Neural cell (in vitro differentiated cells): ENCODE measurements around the gene MCTP2. TPM values are rescaled to one million over a fixed set of nuclear protein-coding genes. Genes with fewer than 3 reads are reported as not detected.

Experiments used
- H2AFZ ChIP-seq: fragments of 200-600, 300-800 bp; sonication (generic), shearing (Covaris generic); 2 replicates; pipeline ENCODE4 v1.6.0; 2014; ENCODE audit warnings: low read depth, mild to moderate bottlenecking, antibody characterized with exemption, low read length, moderate library complexity
- H3F3A ChIP-seq: fragments of 200-600 bp; shearing (Covaris generic); 2 replicates; pipeline ENCODE4 v1.6.1; 2016; ENCODE audit warnings: mild to moderate bottlenecking, moderate library complexity, mixed read lengths, antibody characterized with exemption, low read length; ENCODE audit not compliant: insufficient read depth, poor library complexity, severe bottlenecking
- H3K27ac ChIP-seq: fragments of 200-600, 300-800 bp; sonication (generic), shearing (Covaris generic); 2 replicates; pipeline ENCODE4 v1.5.1; 2014; ENCODE audit warnings: mild to moderate bottlenecking, low read length, moderate library complexity
- H3K27me3 ChIP-seq: fragments of 300-800, 200-600 bp; sonication (generic), shearing (Covaris generic); 2 replicates; pipeline ENCODE4 v1.6.0; 2014; ENCODE audit warnings: mild to moderate bottlenecking, low read depth, low read length, moderate library complexity; ENCODE audit not compliant: insufficient read depth
- H3K36me3 ChIP-seq: fragments of 300-800, 200-600 bp; sonication (generic), shearing (Covaris generic); 2 replicates; pipeline ENCODE4 v1.5.1; 2014; ENCODE audit warnings: mild to moderate bottlenecking, antibody characterized with exemption, low read length, moderate library complexity; ENCODE audit not compliant: insufficient read depth
- H3K4me2 ChIP-seq: fragments of 300-800, 200-600 bp; sonication (generic), shearing (Covaris generic); 2 replicates; pipeline ENCODE4 v1.6.0; 2014; ENCODE audit warnings: mild to moderate bottlenecking, low read length
- H3K4me3 ChIP-seq: fragments of 300-800, 200-600 bp; sonication (generic), shearing (Covaris generic); 2 replicates; pipeline ENCODE4 v1.5.1; 2014; ENCODE audit warnings: mild to moderate bottlenecking, low read length, moderate library complexity
- H3K79me2 ChIP-seq: fragments of 200-600 bp; shearing (Covaris generic); replicated peaks from 2 replicates; pipeline ENCODE4 v1.6.0; 2014; ENCODE audit warnings: mild to moderate bottlenecking, low read length, moderate library complexity; ENCODE audit not compliant: insufficient read depth
- H3K9ac ChIP-seq: fragments of 300-800, 200-600 bp; sonication (generic), shearing (Covaris generic); 2 replicates; pipeline ENCODE4 v1.6.1; 2016; ENCODE audit warnings: mild to moderate bottlenecking, low read length, mixed read lengths
- H3K9me2 ChIP-seq: fragments of 200-600 bp; shearing (Covaris generic); 2 replicates; pipeline ENCODE4 v1.6.1; 2016; ENCODE audit warnings: mild to moderate bottlenecking, low read length, mixed read lengths; ENCODE audit not compliant: insufficient read depth
- H3K9me3 ChIP-seq: fragments of 200-600, 300-800 bp; sonication (generic), shearing (Covaris generic); 2 replicates; pipeline ENCODE4 v1.6.1; 2016; ENCODE audit warnings: mild to moderate bottlenecking, mixed run types, low read length, moderate library complexity, mixed read lengths
- H4K20me1 ChIP-seq: fragments of 200-600 bp; shearing (Covaris generic); 2 replicates; pipeline ENCODE4 v1.6.1; 2016; ENCODE audit warnings: mild to moderate bottlenecking, mixed run types; ENCODE audit not compliant: insufficient read depth
- CTCF ChIP-seq: fragments of 450-650 bp; IDR thresholded peaks from 2 replicates; pipeline ENCODE4 v1.5.1; 2014; ENCODE audit warnings: antibody characterized with exemption, mild to moderate bottlenecking, moderate library complexity; ENCODE audit not compliant: poor library complexity, severe bottlenecking
- EP300 ChIP-seq: fragments of 450-650 bp; conservative IDR thresholded peaks from 2 replicates; pipeline ENCODE4 v1.6.1; 2014; ENCODE audit warnings: antibody characterized with exemption, mild to moderate bottlenecking, moderate library complexity; ENCODE audit not compliant: poor library complexity, severe bottlenecking
- EZH2 ChIP-seq: fragments of 200-600, 300-800 bp; shearing (Covaris generic), sonication (generic); IDR thresholded peaks from 2 replicates; pipeline ENCODE4 v1.6.1; 2014; ENCODE audit warnings: antibody characterized with exemption, low read length, borderline replicate concordance, mild to moderate bottlenecking; ENCODE audit not compliant: insufficient read depth, poor library complexity, severe bottlenecking
- MXI1 ChIP-seq: fragments of 450-650 bp; conservative IDR thresholded peaks from 2 replicates; pipeline ENCODE4 v1.6.1; 2014; ENCODE audit warnings: antibody characterized with exemption, mild to moderate bottlenecking; ENCODE audit not compliant: poor library complexity, severe bottlenecking
- POLR2AphosphoS5 ChIP-seq: IDR thresholded peaks from 2 replicates; pipeline ENCODE4 v1.6.1; 2012
- RAD21 ChIP-seq: fragments of 450-650 bp; conservative IDR thresholded peaks from 2 replicates; pipeline ENCODE4 v1.6.1; 2014; ENCODE audit warnings: antibody characterized with exemption, mild to moderate bottlenecking, moderate library complexity
- SMC3 ChIP-seq: fragments of 450-650 bp; conservative IDR thresholded peaks from 2 replicates; pipeline ENCODE4 v1.6.1; 2014; ENCODE audit warnings: antibody characterized with exemption, mild to moderate bottlenecking, moderate library complexity; ENCODE audit not compliant: poor library complexity
- TAF1 ChIP-seq: IDR thresholded peaks from 2 replicates; pipeline ENCODE4 v1.6.1; 2012; ENCODE audit warnings: low read depth
- polyA plus RNA-seq: library from polyadenylated mRNA; depleted of rRNA; stranded (reverse); fragments of >200 nt; gene quantifications from 2 replicates; pipeline ENCODE4 v1.2.3, GENCODE V29; 2014
- TF ChIP-seq, protein P1 (sequence below): IDR thresholded peaks from 2 replicates; pipeline ENCODE4 v1.6.1; 2012; ENCODE audit warnings: borderline replicate concordance

The MCTP2 gene
- polyA plus RNA-seq, 1 donor from 2014 or later: not detected

DNA sequence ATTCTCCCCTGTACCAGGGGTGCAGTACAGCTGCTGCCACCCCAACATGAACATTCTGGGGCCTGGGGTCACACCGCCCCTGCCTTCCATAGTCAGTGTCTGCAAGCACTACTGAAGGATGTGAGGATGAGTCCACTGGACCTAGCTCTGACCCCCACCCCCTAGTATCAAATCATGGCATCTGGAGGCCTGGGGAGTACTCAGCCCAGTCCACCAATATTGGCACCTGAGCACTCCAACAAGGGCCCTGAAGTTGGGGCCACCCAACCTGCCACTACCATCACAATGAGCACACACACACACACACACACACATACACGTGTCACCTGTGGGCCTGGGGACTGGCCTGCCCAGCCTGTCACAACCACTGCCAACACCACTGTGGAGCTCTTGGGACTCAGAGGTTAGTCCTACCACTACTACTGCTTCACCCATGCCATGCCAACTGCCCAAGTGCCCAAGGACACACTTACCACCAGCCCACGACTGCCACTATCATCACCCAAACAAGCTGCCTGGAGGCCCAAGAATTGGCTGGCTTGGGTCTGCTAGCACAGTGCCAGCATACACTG lies 253.9 kb downstream of the MCTP2 start:
- no peaks in the 10 kb centered on the region for H3K27me3 ChIP-seq
- no peaks in the 10 kb centered on the region for H3K9me3 ChIP-seq
- no peak overlapping the region for H2AFZ ChIP-seq
- H3K4me3 ChIP-seq: no peak overlapping the region
- no peaks in the 10 kb centered on the region for H3K79me2 ChIP-seq
- H4K20me1 ChIP-seq: no peaks in the 10 kb centered on the region
- H3F3A ChIP-seq: no peaks in the 10 kb centered on the region
- TF ChIP-seq MXI1: no peak
- no peak for TF ChIP-seq EZH2
- no peak for TF ChIP-seq RAD21
- no peak for TF ChIP-seq EP300
- TF ChIP-seq, protein P1, sequence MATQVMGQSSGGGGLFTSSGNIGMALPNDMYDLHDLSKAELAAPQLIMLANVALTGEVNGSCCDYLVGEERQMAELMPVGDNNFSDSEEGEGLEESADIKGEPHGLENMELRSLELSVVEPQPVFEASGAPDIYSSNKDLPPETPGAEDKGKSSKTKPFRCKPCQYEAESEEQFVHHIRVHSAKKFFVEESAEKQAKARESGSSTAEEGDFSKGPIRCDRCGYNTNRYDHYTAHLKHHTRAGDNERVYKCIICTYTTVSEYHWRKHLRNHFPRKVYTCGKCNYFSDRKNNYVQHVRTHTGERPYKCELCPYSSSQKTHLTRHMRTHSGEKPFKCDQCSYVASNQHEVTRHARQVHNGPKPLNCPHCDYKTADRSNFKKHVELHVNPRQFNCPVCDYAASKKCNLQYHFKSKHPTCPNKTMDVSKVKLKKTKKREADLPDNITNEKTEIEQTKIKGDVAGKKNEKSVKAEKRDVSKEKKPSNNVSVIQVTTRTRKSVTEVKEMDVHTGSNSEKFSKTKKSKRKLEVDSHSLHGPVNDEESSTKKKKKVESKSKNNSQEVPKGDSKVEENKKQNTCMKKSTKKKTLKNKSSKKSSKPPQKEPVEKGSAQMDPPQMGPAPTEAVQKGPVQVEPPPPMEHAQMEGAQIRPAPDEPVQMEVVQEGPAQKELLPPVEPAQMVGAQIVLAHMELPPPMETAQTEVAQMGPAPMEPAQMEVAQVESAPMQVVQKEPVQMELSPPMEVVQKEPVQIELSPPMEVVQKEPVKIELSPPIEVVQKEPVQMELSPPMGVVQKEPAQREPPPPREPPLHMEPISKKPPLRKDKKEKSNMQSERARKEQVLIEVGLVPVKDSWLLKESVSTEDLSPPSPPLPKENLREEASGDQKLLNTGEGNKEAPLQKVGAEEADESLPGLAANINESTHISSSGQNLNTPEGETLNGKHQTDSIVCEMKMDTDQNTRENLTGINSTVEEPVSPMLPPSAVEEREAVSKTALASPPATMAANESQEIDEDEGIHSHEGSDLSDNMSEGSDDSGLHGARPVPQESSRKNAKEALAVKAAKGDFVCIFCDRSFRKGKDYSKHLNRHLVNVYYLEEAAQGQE: no peak
- no peak for TF ChIP-seq TAF1
- no peak overlapping the region for H3K27ac ChIP-seq
- H3K36me3 ChIP-seq: no peaks in the 10 kb centered on the region
- no peak overlapping the region for H3K4me2 ChIP-seq
- H3K9ac ChIP-seq: no peak overlapping the region
- H3K9me2 ChIP-seq: no peaks in the 10 kb centered on the region

- Histone ChIP-seq H3K4me2 (no peak overlapping the region), H3K4me3 (no peak overlapping the region), H3K27me3 (no peaks in the 10 kb centered on the region), H2AFZ (no peak overlapping the region), H3K9me2 (no peaks in the 10 kb centered on the region), H3K9ac (no peak overlapping the region), H3K9me3 (no peaks in the 10 kb centered on the region), H3K27ac (no peak overlapping the region), H3F3A (no peaks in the 10 kb centered on the region), H4K20me1 (no peaks in the 10 kb centered on the region), H3K36me3 (no peaks in the 10 kb centered on the region), H3K79me2 (no peaks in the 10 kb centered on the region)
- TF ChIP-seq, protein P1: no peak
- TF ChIP-seq CTCF: no peak
- TF ChIP-seq POLR2AphosphoS5: no peak
- no peak for TF ChIP-seq EZH2
- TF ChIP-seq TAF1: no peak
- TF ChIP-seq EP300: no peak
- TF ChIP-seq SMC3: no peak
- TF ChIP-seq RAD21: no peak
- no peak for TF ChIP-seq MXI1
These were observed 256.3 kb downstream of the MCTP2 start for GRCh38 chr15:94487635-94488034.
